ENCODE measurements around the gene NASP.
A peak's percentile ranks its signal among the peaks of the same experiment; 100 is the strongest.

Gene NASP

DNA sequence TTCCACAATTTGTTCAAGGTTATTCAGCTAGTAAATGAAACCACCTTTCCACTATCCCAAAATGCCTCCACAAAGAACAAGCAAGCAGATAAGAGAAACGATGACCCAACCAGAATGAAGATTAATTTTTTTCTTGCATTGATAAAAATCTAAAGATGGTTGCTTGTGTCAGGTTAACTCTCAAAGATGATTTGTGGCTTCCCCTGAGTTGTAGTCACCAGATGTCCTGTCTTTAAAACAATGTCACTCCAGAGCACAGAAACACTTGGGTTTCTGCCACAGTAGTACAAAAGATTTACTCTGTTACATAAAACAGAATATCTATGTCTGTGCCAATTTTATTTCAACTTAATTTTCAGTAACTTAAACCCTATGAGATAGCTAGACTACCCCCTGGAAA lies 51.4 kb downstream of the NASP start:
- TF ChIP-seq EGR1 (IDR thresholded peaks at IDR 0.05) (no peak), ZBTB7A (IDR thresholded peaks at IDR 0.05; ENCODE audit: low read depth) (no peak), YY1 (IDR thresholded peaks at IDR 0.05; ENCODE audit: low read depth) (no peak), TCF12 (IDR thresholded peaks at IDR 0.05; ENCODE audit: low read depth) (no peak), TEAD4 (IDR thresholded peaks at IDR 0.05) (no peak), TAF1 (IDR thresholded peaks at IDR 0.05; ENCODE audit: low read depth) (no peak), RAD21 (IDR thresholded peaks at IDR 0.05; ENCODE audit: low read depth) (no peak), EP300 (IDR thresholded peaks at IDR 0.05; ENCODE audit: borderline replicate concordance) (no peak), REST (IDR thresholded peaks at IDR 0.05; ENCODE audit: low read depth) (no peak), FOXM1 (IDR thresholded peaks at IDR 0.05; ENCODE audit: borderline replicate concordance, low read depth) (no peak)
- TF ChIP-seq, protein P1, sequence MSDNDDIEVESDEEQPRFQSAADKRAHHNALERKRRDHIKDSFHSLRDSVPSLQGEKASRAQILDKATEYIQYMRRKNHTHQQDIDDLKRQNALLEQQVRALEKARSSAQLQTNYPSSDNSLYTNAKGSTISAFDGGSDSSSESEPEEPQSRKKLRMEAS (IDR thresholded peaks at IDR 0.05): no peak

- TF ChIP-seq YY1 (IDR thresholded peaks at IDR 0.05; ENCODE audit: low read depth): no peak
- TF ChIP-seq NFIC (IDR thresholded peaks at IDR 0.05): no peak
- no peak for TF ChIP-seq CEBPB (IDR thresholded peaks at IDR 0.05)
- no peak for TF ChIP-seq TAF1 (IDR thresholded peaks at IDR 0.05; ENCODE audit: low read depth)
- TF ChIP-seq ZBTB7A (IDR thresholded peaks at IDR 0.05; ENCODE audit: low read depth): no peak
- TF ChIP-seq EP300 (IDR thresholded peaks at IDR 0.05; ENCODE audit: borderline replicate concordance): no peak
- TF ChIP-seq, protein P2, sequence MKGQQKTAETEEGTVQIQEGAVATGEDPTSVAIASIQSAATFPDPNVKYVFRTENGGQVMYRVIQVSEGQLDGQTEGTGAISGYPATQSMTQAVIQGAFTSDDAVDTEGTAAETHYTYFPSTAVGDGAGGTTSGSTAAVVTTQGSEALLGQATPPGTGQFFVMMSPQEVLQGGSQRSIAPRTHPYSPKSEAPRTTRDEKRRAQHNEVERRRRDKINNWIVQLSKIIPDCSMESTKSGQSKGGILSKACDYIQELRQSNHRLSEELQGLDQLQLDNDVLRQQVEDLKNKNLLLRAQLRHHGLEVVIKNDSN (IDR thresholded peaks at IDR 0.05): no peak
- TF ChIP-seq EGR1 (IDR thresholded peaks at IDR 0.05): no peak
- no peak for TF ChIP-seq CREB1 (IDR thresholded peaks at IDR 0.05; ENCODE audit: low read depth)
- no peak for TF ChIP-seq TCF12 (IDR thresholded peaks at IDR 0.05; ENCODE audit: low read depth)
These were observed 56.5 kb downstream of the NASP start for GRCh38 chr1:45640293-45640692.

- TF ChIP-seq RAD21 (IDR thresholded peaks at IDR 0.05; ENCODE audit: low read depth) (no peak), FOXM1 (IDR thresholded peaks at IDR 0.05; ENCODE audit: borderline replicate concordance, low read depth) (no peak)
These were observed 59.5 kb downstream of the NASP start for GRCh38 chr1:45643321-45643720.

- TF ChIP-seq TCF12 (IDR thresholded peaks at IDR 0.05; ENCODE audit: low read depth): no peak
- TF ChIP-seq REST (IDR thresholded peaks at IDR 0.05; ENCODE audit: low read depth): no peak
- TF ChIP-seq RAD21 (IDR thresholded peaks at IDR 0.05; ENCODE audit: low read depth): peak; percentile 43
- TF ChIP-seq TEAD4 (IDR thresholded peaks at IDR 0.05): peak; percentile 38; the same call in 1 of the 2 replicates
These were observed 60.1 kb downstream of the NASP start for GRCh38 chr1:45643978-45644377.

DNA sequence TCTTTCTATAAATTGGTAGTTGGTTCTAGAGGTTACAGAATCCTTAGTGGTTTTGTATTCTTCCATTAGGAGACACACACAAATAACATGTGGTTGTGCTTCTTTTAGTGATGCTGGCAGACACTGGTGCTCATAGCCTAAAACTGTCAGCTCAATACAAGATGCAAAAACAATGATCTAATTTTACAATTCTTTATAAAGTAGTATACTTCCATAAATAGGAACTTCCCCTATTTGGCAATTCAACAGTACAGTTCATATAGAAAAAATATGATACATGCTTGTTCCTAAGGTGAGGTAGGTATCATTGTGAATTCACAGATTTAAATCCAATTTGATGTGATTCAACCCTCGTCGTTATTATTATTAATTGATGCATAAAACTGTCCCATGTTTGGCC lies 60.8 kb downstream of the NASP start:
- TF ChIP-seq CEBPB (IDR thresholded peaks at IDR 0.05) (no peak), TCF12 (IDR thresholded peaks at IDR 0.05; ENCODE audit: low read depth) (no peak), REST (IDR thresholded peaks at IDR 0.05; ENCODE audit: low read depth) (no peak), EGR1 (IDR thresholded peaks at IDR 0.05) (no peak), EP300 (IDR thresholded peaks at IDR 0.05; ENCODE audit: borderline replicate concordance) (no peak), FOXM1 (IDR thresholded peaks at IDR 0.05; ENCODE audit: borderline replicate concordance, low read depth) (no peak), RAD21 (IDR thresholded peaks at IDR 0.05; ENCODE audit: low read depth) (no peak), TAF1 (IDR thresholded peaks at IDR 0.05; ENCODE audit: low read depth) (no peak), YY1 (IDR thresholded peaks at IDR 0.05; ENCODE audit: low read depth) (no peak), TEAD4 (IDR thresholded peaks at IDR 0.05) (no peak)
- TF ChIP-seq, protein P2 (IDR thresholded peaks at IDR 0.05): no peak

Measured in Ishikawa (cell line).